Glutamatergic neuron (in vitro differentiated cells): ENCODE data around the gene GREB1L. TPM values are rescaled to one million over a fixed set of nuclear protein-coding genes. Genes with fewer than 3 reads are reported as not detected.
"Not testable (repeated sequence)": the region's sequence is repeated elsewhere in the genome, so short reads cannot be mapped to it uniquely, and the experiment has no call there.

Experiments
- DNase-seq: peaks from one replicate; pipeline ENCODE4 v3.0.0; 2022
- H3K27ac Mint-ChIP-seq: one replicate; pipeline ENCODE4 v1.8.0; 2020; ENCODE audit warnings: mild to moderate bottlenecking, mixed read lengths, inconsistent platforms; ENCODE audit not compliant: unreplicated experiment
- H3K27me3 Mint-ChIP-seq: one replicate; pipeline ENCODE4 v1.8.0; 2020; ENCODE audit warnings: mild to moderate bottlenecking, moderate library complexity, mixed read lengths, inconsistent platforms; ENCODE audit not compliant: unreplicated experiment
- H3K36me3 Mint-ChIP-seq: one replicate; pipeline ENCODE4 v1.8.0; 2020; ENCODE audit warnings: mild to moderate bottlenecking, mixed read lengths, inconsistent platforms; ENCODE audit not compliant: unreplicated experiment
- H3K4me1 Mint-ChIP-seq: one replicate; pipeline ENCODE4 v1.8.0; 2020; ENCODE audit warnings: mild to moderate bottlenecking, low read depth, mixed read lengths, inconsistent platforms; ENCODE audit not compliant: unreplicated experiment
- H3K4me3 Mint-ChIP-seq: one replicate; pipeline ENCODE4 v1.8.0; 2020; ENCODE audit warnings: mild to moderate bottlenecking, mixed read lengths, inconsistent platforms; ENCODE audit not compliant: unreplicated experiment
- H3K9me3 Mint-ChIP-seq: one replicate; pipeline ENCODE4 v1.8.0; 2020; ENCODE audit warnings: mild to moderate bottlenecking, moderate library complexity, mixed read lengths, inconsistent platforms; ENCODE audit not compliant: unreplicated experiment
- total RNA-seq: library from RNA; stranded (reverse); fragmentation: NEBNext Ultra II Directional; extraction: Animal tissue kit (Norgen Biotek cat#: 25700); gene quantifications from one replicate; pipeline ENCODE4 v1.2.1, GENCODE V29; 2021; ENCODE audit not compliant: unreplicated experiment
- TF ChIP-seq, protein P1 (sequence below): fragments of 200-600 bp; sonication (generic); IDR thresholded peaks from one replicate; pipeline ENCODE4 v1.5.0; 2021; ENCODE audit not compliant: partially characterized antibody, unreplicated experiment

GREB1L gene
- total RNA-seq, 1 donor from 2014 or later, result 154 TPM

DNA sequence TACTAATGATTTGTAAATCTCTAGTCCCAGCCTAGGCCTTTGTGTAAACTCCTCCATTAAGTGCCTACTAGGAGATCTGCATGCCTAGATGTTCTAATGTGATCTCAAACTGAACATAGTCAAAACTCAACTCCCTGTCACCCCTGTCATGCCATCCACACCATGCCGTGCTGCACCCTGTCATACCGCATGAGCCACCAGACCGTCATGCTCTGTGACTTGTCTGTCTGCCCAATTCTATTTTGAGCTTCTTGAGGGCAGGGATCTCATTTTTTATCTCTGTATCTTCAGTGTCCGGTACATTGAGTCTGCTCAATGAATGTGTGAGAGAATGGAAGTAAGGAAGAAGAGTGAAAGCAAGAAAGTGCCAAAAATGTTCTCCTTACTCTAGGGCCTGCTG, 35.5 kb downstream of the GREB1L start:
- Mint-ChIP-seq H3K36me3 (peaks cover 4% of the 10 kb centered on the region), H3K27ac (no peak overlapping the region), H3K4me3 (no peak overlapping the region), H3K4me1 (no peaks in the 10 kb centered on the region), H3K27me3 (peaks cover 4% of the 10 kb centered on the region), H3K9me3 (peaks cover 5% of the 10 kb centered on the region)
- TF ChIP-seq, protein P1, sequence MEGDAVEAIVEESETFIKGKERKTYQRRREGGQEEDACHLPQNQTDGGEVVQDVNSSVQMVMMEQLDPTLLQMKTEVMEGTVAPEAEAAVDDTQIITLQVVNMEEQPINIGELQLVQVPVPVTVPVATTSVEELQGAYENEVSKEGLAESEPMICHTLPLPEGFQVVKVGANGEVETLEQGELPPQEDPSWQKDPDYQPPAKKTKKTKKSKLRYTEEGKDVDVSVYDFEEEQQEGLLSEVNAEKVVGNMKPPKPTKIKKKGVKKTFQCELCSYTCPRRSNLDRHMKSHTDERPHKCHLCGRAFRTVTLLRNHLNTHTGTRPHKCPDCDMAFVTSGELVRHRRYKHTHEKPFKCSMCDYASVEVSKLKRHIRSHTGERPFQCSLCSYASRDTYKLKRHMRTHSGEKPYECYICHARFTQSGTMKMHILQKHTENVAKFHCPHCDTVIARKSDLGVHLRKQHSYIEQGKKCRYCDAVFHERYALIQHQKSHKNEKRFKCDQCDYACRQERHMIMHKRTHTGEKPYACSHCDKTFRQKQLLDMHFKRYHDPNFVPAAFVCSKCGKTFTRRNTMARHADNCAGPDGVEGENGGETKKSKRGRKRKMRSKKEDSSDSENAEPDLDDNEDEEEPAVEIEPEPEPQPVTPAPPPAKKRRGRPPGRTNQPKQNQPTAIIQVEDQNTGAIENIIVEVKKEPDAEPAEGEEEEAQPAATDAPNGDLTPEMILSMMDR, result no peak
- DNase-seq, result no peak

DNA sequence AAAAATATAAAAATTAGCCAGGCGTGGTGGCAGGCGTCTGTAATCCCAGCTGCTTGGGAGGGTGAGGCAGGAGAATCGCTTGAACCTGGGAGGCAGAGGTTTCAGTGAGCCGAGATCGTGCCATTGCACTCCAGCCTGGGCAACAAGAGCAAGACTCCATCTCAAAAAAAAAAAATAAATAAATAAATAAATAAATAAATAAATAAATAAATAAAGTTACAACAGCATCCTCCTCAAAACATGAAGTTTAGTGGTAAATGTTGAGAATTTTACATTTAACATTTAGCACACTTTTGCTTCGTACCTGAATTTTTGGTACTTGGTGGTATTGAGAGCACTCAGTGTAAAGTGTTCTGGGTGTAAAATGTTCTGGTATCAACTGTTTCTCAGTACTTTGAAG, 36.2 kb downstream of the GREB1L start:
- not testable (repeated sequence) for H3K9me3 Mint-ChIP-seq, H3K36me3 Mint-ChIP-seq, DNase-seq, H3K4me1 Mint-ChIP-seq, H3K27me3 Mint-ChIP-seq, H3K4me3 Mint-ChIP-seq, H3K27ac Mint-ChIP-seq

DNA sequence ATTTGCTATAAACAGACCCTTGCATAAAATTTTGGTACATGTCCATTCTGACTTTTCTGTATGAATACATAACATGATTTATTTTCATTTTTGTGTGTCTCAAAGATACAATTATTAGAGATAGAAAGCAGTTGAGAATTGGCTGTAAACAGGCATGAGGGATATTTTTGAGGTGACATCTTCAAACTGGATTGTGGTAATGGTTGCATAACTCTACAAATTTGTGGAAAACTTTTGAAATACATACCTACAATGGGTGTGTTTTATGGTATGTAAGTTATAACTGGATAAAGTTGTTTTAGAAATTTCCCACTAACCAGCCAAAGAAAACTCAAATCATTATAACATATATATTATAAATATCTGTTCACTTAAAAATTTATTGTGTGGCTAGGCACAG, 39.6 kb downstream of the GREB1L start:
- no peak overlapping the region for H3K27ac Mint-ChIP-seq
- DNase-seq, result no peak
- H3K36me3 Mint-ChIP-seq, result peaks cover 4% of the 10 kb centered on the region
- H3K27me3 Mint-ChIP-seq, result peaks cover under 1% of the 10 kb centered on the region
- H3K9me3 Mint-ChIP-seq, result peaks cover 4% of the 10 kb centered on the region
- TF ChIP-seq, protein P1, result no peak
- no peak overlapping the region for H3K4me3 Mint-ChIP-seq
- no peaks in the 10 kb centered on the region for H3K4me1 Mint-ChIP-seq

DNA sequence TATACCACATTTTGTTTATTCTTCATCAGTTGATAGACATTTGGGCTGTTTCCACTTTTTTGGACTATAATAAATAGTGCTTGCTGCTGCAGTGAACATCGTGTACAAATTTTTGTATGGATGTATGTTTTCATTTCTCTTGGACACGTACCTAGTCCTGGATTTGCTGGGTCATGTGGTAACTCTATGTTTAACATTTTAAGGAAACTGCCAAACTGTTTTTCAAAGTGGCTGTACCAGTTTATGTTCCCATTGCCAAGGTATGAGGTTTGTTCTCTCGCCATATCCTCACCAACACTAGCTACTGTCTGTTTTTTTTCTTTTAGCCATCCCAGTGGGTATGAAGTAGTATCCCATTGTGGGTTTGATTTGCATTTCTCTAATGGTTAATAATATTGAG, 42.5 kb downstream of the GREB1L start:
- DNase-seq, result no peak
- Mint-ChIP-seq H3K36me3 (no peaks in the 10 kb centered on the region), H3K27ac (no peak overlapping the region), H3K4me3 (no peak overlapping the region), H3K9me3 (no peaks in the 10 kb centered on the region), H3K4me1 (no peaks in the 10 kb centered on the region), H3K27me3 (no peaks in the 10 kb centered on the region)
- TF ChIP-seq, protein P1, result no peak

DNA sequence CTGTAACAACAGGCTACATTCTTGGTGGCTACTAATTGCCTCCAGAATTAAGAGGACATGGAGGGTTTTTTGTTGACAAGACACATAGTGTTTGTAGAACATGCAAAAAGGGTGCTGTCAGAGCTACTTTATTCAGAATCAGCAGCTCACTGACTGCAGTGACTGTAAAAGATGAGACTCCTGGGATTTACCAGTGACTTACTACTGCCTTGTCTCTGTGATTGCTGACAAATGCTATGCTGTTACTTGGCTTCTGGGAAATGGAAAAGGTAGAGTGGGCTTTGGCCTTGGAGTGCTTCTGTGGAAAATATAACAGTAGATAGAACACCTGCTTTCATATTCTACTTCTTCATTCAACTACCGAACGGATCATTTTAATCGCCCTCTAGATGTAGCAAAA, 47.8 kb downstream of the GREB1L start:
- H3K27ac Mint-ChIP-seq, result no peak overlapping the region
- no peaks in the 10 kb centered on the region for H3K9me3 Mint-ChIP-seq
- DNase-seq, result no peak
- H3K36me3 Mint-ChIP-seq, result no peaks in the 10 kb centered on the region
- no peak overlapping the region for H3K4me3 Mint-ChIP-seq
- H3K4me1 Mint-ChIP-seq, result no peaks in the 10 kb centered on the region
- TF ChIP-seq, protein P1, result no peak
- no peaks in the 10 kb centered on the region for H3K27me3 Mint-ChIP-seq

DNA sequence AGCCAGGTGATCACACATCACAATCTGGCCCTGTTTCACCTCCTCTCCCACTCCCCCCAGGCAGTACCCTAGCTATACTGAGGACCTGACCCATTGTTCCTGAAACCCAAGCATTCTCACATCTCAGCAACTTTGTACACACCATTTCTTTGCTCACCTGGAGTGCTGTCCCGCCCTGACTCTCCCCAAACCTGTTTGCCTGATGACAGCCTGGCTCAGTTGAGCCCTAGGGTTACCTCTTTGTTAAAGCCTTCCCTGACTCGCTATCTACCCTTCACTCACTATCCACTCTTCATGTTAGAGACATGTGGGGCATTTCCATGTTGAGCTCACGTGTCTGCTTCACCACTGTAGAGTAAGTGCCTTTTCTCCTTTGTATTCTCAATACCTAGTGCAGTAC, 49.1 kb downstream of the GREB1L start:
- Mint-ChIP-seq H3K4me1 (no peaks in the 10 kb centered on the region), H3K4me3 (no peak overlapping the region), H3K27ac (no peak overlapping the region), H3K9me3 (peaks cover 2% of the 10 kb centered on the region), H3K27me3 (peaks cover 2% of the 10 kb centered on the region), H3K36me3 (no peaks in the 10 kb centered on the region)
- TF ChIP-seq, protein P1, result no peak
- DNase-seq, result no peak
